Measurements from ENCODE around the gene KIAA1586. TPM values are rescaled to one million over a fixed set of nuclear protein-coding genes. Genes with fewer than 3 reads are reported as not detected.
A peak's percentile ranks its signal among the peaks of the same experiment; 100 is the strongest.
"Not testable (repeated sequence)": the region's sequence is repeated elsewhere in the genome, so short reads cannot be mapped to it uniquely, and the experiment has no call there.

Gene KIAA1586
- total RNA-seq, 2 experiments from 2014 or later = 11.7 to 12.5 TPM

- H3K9me3 Mint-ChIP-seq; POLR2A ChIA-PET; ATAC-seq (ENCODE audit: poor library complexity); H3K27me3 Mint-ChIP-seq; DNase-seq; H3K4me3 ChIP-seq (ENCODE audit: low read length); CTCF ChIA-PET; H3K9me3 ChIP-seq (ENCODE audit: control insufficient read depth in 1 of 2, insufficient read depth in 1 of 2, low read length in 2 of 2); H3K27ac ChIP-seq (ENCODE audit: low read depth in 1 of 2, low read length in 2 of 2); H3K27me3 ChIP-seq (ENCODE audit: control insufficient read depth in 1 of 2, insufficient read depth in 2 of 2, low read length in 2 of 2): not testable (repeated sequence)
- peak overlapping the region; percentile 68 for H3K4me3 Mint-ChIP-seq
- H3K4me1 Mint-ChIP-seq (ENCODE audit: low read depth) = peaks cover 46% of the 10 kb centered on the region
- Histone ChIP-seq H3K4me1 (ENCODE audit: insufficient read depth, low read length) (peaks cover 14% of the 10 kb centered on the region), H3K36me3 (ENCODE audit: insufficient read depth, low read length) (peaks cover 10% of the 10 kb centered on the region)
- intact Hi-C loops (cut with DNase I, micrococcal nuclease) = loop anchor here in 1 of 2 experiments (2.0 kb wide), 1 partner anchor 43 kb away; no protein-coding TSS in a partner anchor
- H3K27ac Mint-ChIP-seq = peak overlapping the region; percentile 77
- H3K36me3 Mint-ChIP-seq (ENCODE audit: low read depth) = peaks cover 41% of the 10 kb centered on the region
Observed at GRCh38 chr6:57091375-57091774, 44.9 kb downstream of the KIAA1586 start.

- H3K4me3 ChIP-seq (ENCODE audit: low read length) = no peak overlapping the region
- Mint-ChIP-seq H3K27me3 (no peaks in the 10 kb centered on the region), H3K36me3 (ENCODE audit: low read depth) (peaks cover 67% of the 10 kb centered on the region), H3K4me3 (no peak overlapping the region), H3K4me1 (ENCODE audit: low read depth) (peaks cover 68% of the 10 kb centered on the region), H3K9me3 (no peaks in the 10 kb centered on the region), H3K27ac (no peak overlapping the region)
- ATAC-seq (ENCODE audit: poor library complexity) (no peak), DNase-seq (no peak)
- H3K9me3 ChIP-seq (ENCODE audit: control insufficient read depth in 1 of 2, insufficient read depth in 1 of 2, low read length in 2 of 2) = no peaks in the 10 kb centered on the region
- TF ChIP-seq CTCF (IDR thresholded peaks at IDR 0.05) = no peak
- CTCF ChIA-PET = no interaction called here
- peaks cover 9% of the 10 kb centered on the region for H3K4me1 ChIP-seq (ENCODE audit: insufficient read depth, low read length)
- POLR2A ChIA-PET = no interaction called here
- intact Hi-C loops (cut with DNase I, micrococcal nuclease) = no loop called here
- H3K27me3 ChIP-seq (ENCODE audit: control insufficient read depth in 1 of 2, insufficient read depth in 2 of 2, low read length in 2 of 2) = no peaks in the 10 kb centered on the region
- H3K27ac ChIP-seq (ENCODE audit: low read depth in 1 of 2, low read length in 2 of 2) = no peak overlapping the region
- peaks cover 35% of the 10 kb centered on the region for H3K36me3 ChIP-seq (ENCODE audit: insufficient read depth, low read length)
Observed at GRCh38 chr6:57094689-57095088, 48.2 kb downstream of the KIAA1586 start.

DNA sequence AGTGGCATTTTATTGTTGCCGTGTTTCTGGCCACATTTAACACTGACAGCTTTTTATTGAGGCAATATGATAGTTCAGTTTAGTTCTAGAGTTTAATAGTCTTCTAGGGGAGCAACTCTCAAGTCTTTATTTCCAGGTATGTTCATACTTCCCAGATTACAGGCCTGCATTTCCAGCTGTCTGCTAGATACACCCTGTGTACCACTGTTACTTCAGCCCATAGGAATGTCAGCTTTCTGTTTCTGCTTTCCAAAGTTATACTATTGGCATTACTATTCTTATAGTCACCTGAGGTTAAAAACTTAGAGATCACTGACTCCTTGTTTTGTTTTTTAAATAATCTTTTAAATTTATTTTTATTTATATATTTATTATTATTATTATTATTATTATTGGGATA is 51.1 kb downstream of the KIAA1586 start:
- H3K9me3 ChIP-seq (ENCODE audit: control insufficient read depth in 1 of 2, insufficient read depth in 1 of 2, low read length in 2 of 2) = no peaks in the 10 kb centered on the region
- H3K4me3 Mint-ChIP-seq = no peak overlapping the region
- peaks cover 2% of the 10 kb centered on the region for H3K4me1 ChIP-seq (ENCODE audit: insufficient read depth, low read length)
- TF ChIP-seq CTCF (IDR thresholded peaks at IDR 0.05) = no peak
- POLR2A ChIA-PET = no interaction called here
- H3K36me3 Mint-ChIP-seq (ENCODE audit: low read depth) = peaks cover 77% of the 10 kb centered on the region
- no peak overlapping the region for H3K27ac ChIP-seq (ENCODE audit: low read depth in 1 of 2, low read length in 2 of 2)
- no peak overlapping the region for H3K4me3 ChIP-seq (ENCODE audit: low read length)
- DNase-seq (no peak), ATAC-seq (ENCODE audit: poor library complexity) (no peak)
- H3K27ac Mint-ChIP-seq = no peak overlapping the region
- no peaks in the 10 kb centered on the region for H3K27me3 ChIP-seq (ENCODE audit: control insufficient read depth in 1 of 2, insufficient read depth in 2 of 2, low read length in 2 of 2)
- intact Hi-C loops (cut with DNase I, micrococcal nuclease) = no loop called here
- H3K36me3 ChIP-seq (ENCODE audit: insufficient read depth, low read length) = peaks cover 57% of the 10 kb centered on the region
- H3K27me3 Mint-ChIP-seq = no peaks in the 10 kb centered on the region
- no peaks in the 10 kb centered on the region for H3K9me3 Mint-ChIP-seq
- CTCF ChIA-PET = no interaction called here
- H3K4me1 Mint-ChIP-seq (ENCODE audit: low read depth) = peaks cover 67% of the 10 kb centered on the region

- no peaks in the 10 kb centered on the region for H3K9me3 ChIP-seq (ENCODE audit: control insufficient read depth in 1 of 2, insufficient read depth in 1 of 2, low read length in 2 of 2)
- ATAC-seq (ENCODE audit: poor library complexity) (no peak), DNase-seq (no peak)
- H3K4me1 ChIP-seq (ENCODE audit: insufficient read depth, low read length) = no peaks in the 10 kb centered on the region
- H3K27me3 ChIP-seq (ENCODE audit: control insufficient read depth in 1 of 2, insufficient read depth in 2 of 2, low read length in 2 of 2) = no peaks in the 10 kb centered on the region
- no peak for TF ChIP-seq CTCF (IDR thresholded peaks at IDR 0.05)
- H3K9me3 Mint-ChIP-seq = no peaks in the 10 kb centered on the region
- H3K4me3 Mint-ChIP-seq = no peak overlapping the region
- no peak overlapping the region for H3K4me3 ChIP-seq (ENCODE audit: low read length)
- H3K27ac ChIP-seq (ENCODE audit: low read depth in 1 of 2, low read length in 2 of 2) = no peak overlapping the region
- H3K27ac Mint-ChIP-seq = no peak overlapping the region
- peaks cover 74% of the 10 kb centered on the region for H3K36me3 ChIP-seq (ENCODE audit: insufficient read depth, low read length)
- H3K36me3 Mint-ChIP-seq (ENCODE audit: low read depth) = peaks cover 93% of the 10 kb centered on the region
- ChIA-PET POLR2A (no interaction called here), CTCF (no interaction called here)
- no peaks in the 10 kb centered on the region for H3K27me3 Mint-ChIP-seq
- H3K4me1 Mint-ChIP-seq (ENCODE audit: low read depth) = peaks cover 81% of the 10 kb centered on the region
- intact Hi-C loops (cut with DNase I, micrococcal nuclease) = loop anchor here in 1 of 2 experiments (10.0 kb wide), 1 partner anchor 52 kb away; no protein-coding TSS in a partner anchor
Observed at GRCh38 chr6:57102976-57103375, 56.5 kb downstream of the KIAA1586 start.

Data from CD4-positive, alpha-beta T cell (primary cell).